Fibroblast of villous mesenchyme (primary cell): ENCODE data around the gene MYMK. TPM values are rescaled to one million over a fixed set of nuclear protein-coding genes. Genes with fewer than 3 reads are reported as not detected.

ENCODE experiments used
- DNase-seq: peaks from one replicate; pipeline ENCODE4 v3.0.0-alpha.2; 2010; ENCODE audit warnings: low read depth
- H3K4me3 ChIP-seq: 2 replicates; pipeline ENCODE4 v1.5.1; 2011; ENCODE audit warnings: low read depth, mild to moderate bottlenecking, low read length
- CTCF ChIP-seq: IDR thresholded peaks from 2 replicates; pipeline ENCODE4 v1.5.1; 2012; ENCODE audit warnings: low read depth, mild to moderate bottlenecking, low read length; ENCODE audit not compliant: insufficient read depth
- total RNA-seq: library from RNA; depleted of rRNA; stranded (reverse); fragments of >200 nt; gene quantifications from 2 replicates; pipeline ENCODE4 v1.2.3, GENCODE V29; 2012

Gene MYMK
- total RNA-seq, 1 donor: not detected

GRCh38 chr9:133476036-133476931, 48.5 kb downstream of the MYMK start:
- no peak for TF ChIP-seq CTCF
- no peak overlapping the region for H3K4me3 ChIP-seq
- peak; percentile 70 for DNase-seq

GRCh38 chr9:133475292-133476012, 49.3 kb downstream of the MYMK start:
- TF ChIP-seq CTCF: no peak
- H3K4me3 ChIP-seq: no peak overlapping the region
- no peak for DNase-seq

DNA sequence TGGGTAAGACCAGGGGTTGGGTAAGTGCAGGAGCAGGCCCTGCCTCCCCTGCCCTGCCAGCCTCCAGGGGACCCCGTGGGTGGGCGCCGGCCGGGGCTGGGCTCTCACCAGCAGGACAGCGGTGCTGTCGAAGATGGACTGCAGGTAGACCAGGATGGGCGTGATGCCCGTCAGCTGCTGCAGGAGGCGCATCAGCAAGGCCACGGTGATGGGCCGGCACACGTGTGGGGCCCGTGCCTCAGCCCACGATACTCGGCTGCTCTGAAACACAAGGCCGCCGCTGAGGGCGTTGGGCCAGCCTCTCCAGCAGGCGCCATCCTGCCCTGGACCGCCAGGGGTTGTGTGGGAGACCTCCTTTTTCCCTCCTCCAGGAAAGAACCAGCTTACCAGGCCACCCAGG, 49.9 kb downstream of the MYMK start:
- H3K4me3 ChIP-seq: no peak overlapping the region
- DNase-seq: no peak
- TF ChIP-seq CTCF: no peak

DNA sequence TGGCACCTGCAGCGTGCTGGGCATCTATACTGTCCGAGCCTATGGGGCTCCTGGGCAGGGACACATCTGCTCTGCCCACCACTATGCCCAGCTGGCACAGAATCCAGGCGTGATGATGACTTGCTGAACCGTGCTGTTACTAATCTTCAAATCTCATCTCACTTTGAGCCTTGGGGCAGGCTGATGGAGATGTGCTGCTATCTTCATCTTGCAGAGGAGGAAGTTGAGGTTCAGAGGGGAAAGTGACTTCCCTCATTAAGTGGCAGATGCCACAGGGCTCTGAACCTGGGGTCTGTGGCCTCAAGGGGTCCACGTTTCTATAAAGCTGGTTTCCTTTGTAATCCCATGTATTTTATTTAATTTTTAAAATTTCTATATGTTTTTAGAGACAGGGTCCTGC, 50.5 kb downstream of the MYMK start:
- no peak overlapping the region for H3K4me3 ChIP-seq
- TF ChIP-seq CTCF: no peak
- no peak for DNase-seq

GRCh38 chr9:133473743-133474142, 51.0 kb downstream of the MYMK start:
- no peak overlapping the region for H3K4me3 ChIP-seq
- TF ChIP-seq CTCF: no peak
- no peak for DNase-seq

- TF ChIP-seq CTCF: no peak
- no peak for DNase-seq
- no peak overlapping the region for H3K4me3 ChIP-seq
Observed at GRCh38 chr9:133472753-133473378, 51.9 kb downstream of the MYMK start.
